A673 (cell line): ENCODE measurements around the gene GABRR2. TPM values are rescaled to one million over a fixed set of nuclear protein-coding genes. Genes with fewer than 3 reads are reported as not detected.

Experiments used
- Bru-seq: library from RNA; stranded (reverse); fragments of 400-500 nt; gene quantifications from one replicate; lab custom pipeline; 2021; lab: Mats Ljungman, UMichigan
- BruChase-seq, 2 experiments: library from RNA; stranded (reverse); fragments of 400-500 nt; gene quantifications; one replicate each; lab custom pipeline; 2021; lab: Mats Ljungman, UMichigan
- BruUV-seq: library from RNA; stranded (reverse); fragments of 400-500 nt; replicated peaks from 2 replicates; lab custom pipeline; 2021; lab: Mats Ljungman, UMichigan
- CTCF ChIA-PET: fragments of 300-600 bp; sonication (Branson Sonifier 250); formaldehyde crosslinking; loops from one replicate; lab custom pipeline; 2022; ENCODE audit warnings: antibody characterized with exemption; lab: Charles Lee
- POLR2A ChIA-PET: fragments of 300-600 bp; sonication (Branson Sonifier 250); formaldehyde crosslinking; loops from one replicate; lab custom pipeline; 2022; ENCODE audit warnings: antibody characterized with exemption; ENCODE audit not compliant: low non-redundant PET; lab: Charles Lee
- DNase-seq: peaks from one replicate; pipeline ENCODE4 v3.0.0-alpha.2; 2015; ENCODE audit warnings: low spot score
- H3K27ac ChIP-seq: fragments of 200-600 bp; sonication (generic); 2 replicates; pipeline ENCODE4 v1.5.1; 2016; ENCODE audit warnings: mixed run types, low read depth, mild to moderate bottlenecking, mixed read lengths, antibody characterized with exemption, low read length; ENCODE audit not compliant: poor library complexity, severe bottlenecking
- H3K27me3 ChIP-seq: fragments of 200-600 bp; sonication (generic); replicated peaks from 2 replicates; pipeline ENCODE4 v1.6.1; 2017; ENCODE audit warnings: mixed run types, low read depth, mild to moderate bottlenecking, mixed read lengths, antibody characterized with exemption, low read length; ENCODE audit not compliant: insufficient read depth, poor library complexity
- H3K36me3 ChIP-seq: fragments of 200-600 bp; sonication (generic); 2 replicates; pipeline ENCODE4 v1.6.1; 2016; ENCODE audit warnings: mixed run types, mild to moderate bottlenecking, mixed read lengths, antibody characterized with exemption, low read length; ENCODE audit not compliant: insufficient read depth, poor library complexity, severe bottlenecking
- H3K4me1 ChIP-seq: fragments of 200-600 bp; sonication (generic); 2 replicates; pipeline ENCODE4 v1.6.1; 2017; ENCODE audit warnings: mixed run types, mild to moderate bottlenecking, mixed read lengths, antibody characterized with exemption, low read length; ENCODE audit not compliant: insufficient read depth, poor library complexity, severe bottlenecking
- H3K4me3 ChIP-seq: fragments of 200-600 bp; sonication (generic); 2 replicates; pipeline ENCODE4 v1.5.1; 2016; ENCODE audit warnings: low read depth, mixed run types, mild to moderate bottlenecking, mixed read lengths, low read length; ENCODE audit not compliant: poor library complexity, severe bottlenecking
- H3K9me3 ChIP-seq: fragments of 200-600 bp; sonication (generic); 2 replicates; pipeline ENCODE4 v1.6.1; 2016; ENCODE audit warnings: mixed run types, low read depth, mild to moderate bottlenecking, mixed read lengths, antibody characterized with exemption, low read length; ENCODE audit not compliant: poor library complexity, severe bottlenecking
- CTCF ChIP-seq: fragments of 300-800, 200-600 bp; sonication (generic); conservative IDR thresholded peaks from 2 replicates; pipeline ENCODE4 v1.5.1; 2017; ENCODE audit warnings: low read depth, mild to moderate bottlenecking, antibody characterized with exemption, low read length, moderate library complexity, mixed read lengths
- EZH2 ChIP-seq: fragments of 200-600 bp; sonication (generic); IDR thresholded peaks from 2 replicates; pipeline ENCODE4 v1.6.1; 2017; ENCODE audit warnings: borderline replicate concordance, low read depth, mild to moderate bottlenecking, mixed read lengths, antibody characterized with exemption, low read length; ENCODE audit not compliant: poor library complexity, severe bottlenecking
- intact Hi-C: fragments of 100-400 bp; cut with micrococcal nuclease; formaldehyde crosslinking; loops from one replicate; pipeline ENCODE4 v1.10.0; 2022; ENCODE audit not compliant: unreplicated experiment
- long read RNA-seq: library from polyadenylated mRNA; stranded (forward); transcript quantifications from one replicate; pipeline ENCODE4 v2.0.0, GENCODE V29; 2022
- total RNA-seq: library from RNA; stranded (reverse); gene quantifications from 2 replicates; pipeline ENCODE4 v1.2.3, GENCODE V29; 2021

GABRR2 gene
- total RNA-seq (0.67 and 0.74 TPM in 2 replicates), Bru-seq, nascent RNA (percentile 32 among the genes with signal in this experiment), BruChase-seq, experiment 1, labeled RNA remaining after a 2-hour chase (percentile 40 among the genes with signal in this experiment), BruChase-seq, experiment 2, labeled RNA remaining after a 6-hour chase (percentile 43 among the genes with signal in this experiment)
- long read RNA-seq, result 0 reads

GRCh38 chr6:89315249-89315885 is at the start of gene GABRR2:
Gene GABRR2 (minus strand): TSS chr6:89315299. CDS start chr6:89315165, 134 bp downstream.
- Histone ChIP-seq H3K4me1 (peaks cover 26% of the 10 kb centered on the region), H3K27me3 (no peaks in the 10 kb centered on the region), H3K9me3 (peaks cover 5% of the 10 kb centered on the region), H3K36me3 (no peaks in the 10 kb centered on the region), H3K27ac (no peak within 1 kb of the TSS), H3K4me3 (no peak within 1 kb of the TSS)
- CTCF ChIA-PET, result no interaction called here
- POLR2A ChIA-PET, result no interaction called here
- no peak for TF ChIP-seq CTCF
- TF ChIP-seq EZH2, result no peak
- intact Hi-C loops, result no loop called here
- no TSS peak for BruUV-seq
- DNase-seq, result no peak

- intact Hi-C loops, result no loop called here
- Histone ChIP-seq H3K27ac (no peak overlapping the region), H3K4me1 (peaks cover 10% of the 10 kb centered on the region), H3K4me3 (no peak overlapping the region), H3K9me3 (no peaks in the 10 kb centered on the region), H3K36me3 (no peaks in the 10 kb centered on the region), H3K27me3 (no peaks in the 10 kb centered on the region)
- BruUV-seq, result no TSS peak
- DNase-seq, result no peak
- TF ChIP-seq EZH2 (no peak), CTCF (no peak)
- ChIA-PET POLR2A (no interaction called here), CTCF (no interaction called here)
Observed at GRCh38 chr6:89364586-89364985, 49.5 kb upstream of the GABRR2 start.

GRCh38 chr6:89361171-89361570 is 46.1 kb upstream of the GABRR2 start:
- H3K27ac ChIP-seq, result no peak overlapping the region
- no TSS peak for BruUV-seq
- H3K36me3 ChIP-seq, result no peaks in the 10 kb centered on the region
- no peak overlapping the region for H3K4me3 ChIP-seq
- intact Hi-C loops, result no loop called here
- no peaks in the 10 kb centered on the region for H3K9me3 ChIP-seq
- no peak for DNase-seq
- TF ChIP-seq EZH2 (no peak), CTCF (no peak)
- POLR2A ChIA-PET, result no interaction called here
- CTCF ChIA-PET, result no interaction called here
- no peaks in the 10 kb centered on the region for H3K27me3 ChIP-seq
- H3K4me1 ChIP-seq, result no peaks in the 10 kb centered on the region
